Activated CD4-positive, alpha-beta memory T cell treated with anti-CD3 and anti-CD28 coated beads for 36 hours (primary cell): ENCODE results near the gene BCAP31. TPM values are rescaled to one million over a fixed set of nuclear protein-coding genes. Genes with fewer than 3 reads are reported as not detected.
"Not testable (repeated sequence)": the region's sequence is repeated elsewhere in the genome, so short reads cannot be mapped to it uniquely, and the experiment has no call there.

Source experiments
- CTCF ChIA-PET: fragments of 350-600 bp; sonication (Branson Sonifier 250); formaldehyde crosslinking; loops from one replicate; lab custom pipeline; 2021; ENCODE audit warnings: antibody characterized with exemption, inconsistent platforms; lab: Charles Lee
- POLR2A ChIA-PET: fragments of 350-600 bp; sonication (Branson Sonifier 250); formaldehyde crosslinking; loops from one replicate; lab custom pipeline; 2021; ENCODE audit warnings: antibody characterized with exemption; lab: Charles Lee
- DNase-seq: peaks from one replicate; pipeline ENCODE4 v3.0.0-alpha.2; 2020
- H3K27ac Mint-ChIP-seq: one replicate; pipeline ENCODE4 v1.8.0; 2021; ENCODE audit warnings: mixed read lengths
- H3K27me3 Mint-ChIP-seq: one replicate; pipeline ENCODE4 v1.8.0; 2021; ENCODE audit warnings: mixed read lengths
- H3K36me3 Mint-ChIP-seq: one replicate; pipeline ENCODE4 v1.8.0; 2021; ENCODE audit warnings: mixed read lengths
- H3K4me1 Mint-ChIP-seq: one replicate; pipeline ENCODE4 v1.8.0; 2021; ENCODE audit warnings: low read depth, mixed read lengths
- H3K4me3 Mint-ChIP-seq: one replicate; pipeline ENCODE4 v1.8.0; 2021; ENCODE audit warnings: mild to moderate bottlenecking, mixed read lengths
- H3K9me3 Mint-ChIP-seq: one replicate; pipeline ENCODE4 v1.8.0; 2021; ENCODE audit warnings: mixed read lengths
- intact Hi-C: fragments of 100-400 bp; cut with micrococcal nuclease; formaldehyde crosslinking; loops from one replicate; pipeline ENCODE4 v1.15.1; 2023
- total RNA-seq, 2 experiments: library from RNA; stranded (reverse); gene quantifications; one replicate each; pipeline ENCODE4 v1.2.3, GENCODE V29; 2021

Gene BCAP31
- total RNA-seq, 2 experiments from 2014 or later = 119 to 121 TPM

DNA sequence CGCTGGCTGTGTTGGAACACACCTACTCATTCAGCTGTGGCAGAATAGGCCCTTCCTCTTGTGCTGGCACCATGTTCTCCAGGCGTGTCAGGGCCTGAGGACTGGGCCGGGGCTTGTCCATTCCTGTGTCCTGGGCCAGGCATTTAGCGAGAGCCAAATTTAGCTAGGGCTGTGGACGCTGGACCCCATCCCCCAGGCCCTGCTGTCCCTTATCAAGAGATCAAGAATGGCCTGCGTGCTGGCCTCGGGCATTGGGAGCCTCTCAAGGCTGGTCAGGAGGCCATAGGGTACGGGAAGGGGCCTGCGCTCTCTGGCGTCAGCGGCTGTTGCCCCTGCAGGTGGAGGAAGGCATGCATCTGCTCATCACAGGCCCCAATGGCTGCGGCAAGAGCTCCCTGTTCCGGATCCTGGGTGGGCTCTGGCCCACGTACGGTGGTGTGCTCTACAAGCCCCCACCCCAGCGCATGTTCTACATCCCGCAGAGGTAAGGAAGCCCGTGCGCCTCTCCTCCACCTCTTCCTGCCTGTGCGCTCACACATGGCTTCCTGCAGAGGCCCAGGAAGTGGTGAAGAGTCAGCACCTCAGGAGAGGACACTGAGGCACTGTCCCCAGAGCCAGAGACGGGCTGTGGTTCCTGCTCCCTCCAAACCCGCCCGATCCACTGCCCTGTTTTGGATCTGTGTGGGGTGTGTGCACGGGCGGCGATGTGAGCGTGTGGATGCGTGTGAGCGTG is 15.7 kb upstream of the BCAP31 start:
- H3K4me1 Mint-ChIP-seq = peaks cover 25% of the 10 kb centered on the region
- DNase-seq = peak; percentile 50
- no peaks in the 10 kb centered on the region for H3K9me3 Mint-ChIP-seq
- peak overlapping the region; percentile 37 for H3K4me3 Mint-ChIP-seq
- peaks cover under 1% of the 10 kb centered on the region for H3K36me3 Mint-ChIP-seq
- CTCF ChIA-PET = interaction anchor here (0.5 kb wide), 1 partner anchor 397 kb away, joined by 3 read pairs; no protein-coding TSS in a partner anchor
- POLR2A ChIA-PET = no interaction called here
- no peaks in the 10 kb centered on the region for H3K27me3 Mint-ChIP-seq
- intact Hi-C loops = no loop called here
- H3K27ac Mint-ChIP-seq = peak overlapping the region; percentile 56

- DNase-seq = no peak
- CTCF ChIA-PET = no interaction called here
- Mint-ChIP-seq H3K27me3 (no peaks in the 10 kb centered on the region), H3K4me3 (no peak overlapping the region), H3K4me1 (peaks cover 28% of the 10 kb centered on the region), H3K36me3 (peaks cover 3% of the 10 kb centered on the region), H3K9me3 (no peaks in the 10 kb centered on the region), H3K27ac (no peak overlapping the region)
- POLR2A ChIA-PET = no interaction called here
- intact Hi-C loops = no loop called here
These were observed 13.9 kb upstream of the BCAP31 start for GRCh38 chrX:153738056-153738605.

GRCh38 chrX:153736871-153737441 is 12.8 kb upstream of the BCAP31 start:
- Mint-ChIP-seq H3K27me3 (no peaks in the 10 kb centered on the region), H3K4me1 (peaks cover 29% of the 10 kb centered on the region), H3K4me3 (no peak overlapping the region), H3K27ac (no peak overlapping the region), H3K36me3 (peaks cover 3% of the 10 kb centered on the region), H3K9me3 (peaks cover under 1% of the 10 kb centered on the region)
- POLR2A ChIA-PET = interaction anchor here (0.9 kb wide), 1 partner anchor 50 kb away, joined by 3 read pairs; the partner anchor contains the start of gene SLC6A8
- CTCF ChIA-PET = no interaction called here
- intact Hi-C loops = no loop called here
- no peak for DNase-seq

- Mint-ChIP-seq H3K27ac (no peak overlapping the region), H3K36me3 (peaks cover 5% of the 10 kb centered on the region), H3K27me3 (no peaks in the 10 kb centered on the region), H3K4me3 (no peak overlapping the region), H3K9me3 (peaks cover 6% of the 10 kb centered on the region), H3K4me1 (peaks cover 35% of the 10 kb centered on the region)
- ChIA-PET CTCF (interaction anchor here (1.1 kb wide), 1 partner anchor 27 kb away, joined by 3 read pairs; no protein-coding TSS in a partner anchor), POLR2A (interaction anchor here (0.9 kb wide), 1 partner anchor 49 kb away, joined by 3 read pairs; the partner anchor contains the start of gene SLC6A8)
- no peak for DNase-seq
- intact Hi-C loops = no loop called here
These were observed 12.1 kb upstream of the BCAP31 start for GRCh38 chrX:153736071-153736820.

DNA sequence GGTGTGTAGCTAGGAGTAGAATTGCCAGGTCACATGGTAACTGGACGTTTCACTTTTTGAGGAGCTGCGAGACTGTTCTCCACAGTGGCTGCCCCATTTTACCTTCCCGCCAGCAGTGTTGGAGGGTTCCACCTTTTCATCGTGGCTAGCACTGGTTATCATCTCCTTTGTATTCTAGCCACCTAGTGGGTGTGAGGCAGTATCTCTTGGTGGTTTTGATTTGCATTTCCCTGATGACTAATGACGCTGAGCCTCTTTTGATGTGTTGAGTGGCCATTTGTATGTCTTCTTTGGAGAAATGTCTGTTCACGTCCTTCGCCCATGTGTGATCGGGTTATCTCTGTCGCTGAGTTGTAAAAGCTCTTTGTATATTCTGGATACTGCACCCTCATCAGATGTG is 11.1 kb upstream of the BCAP31 start:
- no peak for DNase-seq
- peaks cover 8% of the 10 kb centered on the region for H3K36me3 Mint-ChIP-seq
- no peaks in the 10 kb centered on the region for H3K27me3 Mint-ChIP-seq
- H3K4me3 Mint-ChIP-seq = no peak overlapping the region
- intact Hi-C loops = no loop called here
- peaks cover 35% of the 10 kb centered on the region for H3K4me1 Mint-ChIP-seq
- CTCF ChIA-PET = interaction anchor here (1.1 kb wide), 1 partner anchor 28 kb away, joined by 3 read pairs; no protein-coding TSS in a partner anchor
- POLR2A ChIA-PET = no interaction called here
- H3K27ac Mint-ChIP-seq = peak overlapping the region; percentile 45
- H3K9me3 Mint-ChIP-seq = peaks cover 6% of the 10 kb centered on the region

GRCh38 chrX:153734871-153735270 is 10.7 kb upstream of the BCAP31 start:
- CTCF ChIA-PET = interaction anchor here (1.1 kb wide), 1 partner anchor 28 kb away, joined by 3 read pairs; no protein-coding TSS in a partner anchor

GRCh38 chrX:153733651-153734240 is 9.6 kb upstream of the BCAP31 start:
- ChIA-PET POLR2A (no interaction called here), CTCF (no interaction called here)
- H3K36me3 Mint-ChIP-seq = peaks cover 8% of the 10 kb centered on the region
- peaks cover 27% of the 10 kb centered on the region for H3K4me1 Mint-ChIP-seq
- H3K27ac Mint-ChIP-seq = no peak overlapping the region
- intact Hi-C loops = no loop called here
- H3K9me3 Mint-ChIP-seq = peaks cover 6% of the 10 kb centered on the region
- H3K27me3 Mint-ChIP-seq = no peaks in the 10 kb centered on the region
- H3K4me3 Mint-ChIP-seq = no peak overlapping the region
- DNase-seq = no peak

More at GRCh38 chrX:153734871-153735270, 10.7 kb upstream of the BCAP31 start:
- Mint-ChIP-seq H3K27me3 (no peaks in the 10 kb centered on the region), H3K27ac (no peak overlapping the region), H3K9me3 (peaks cover 6% of the 10 kb centered on the region), H3K36me3 (peaks cover 8% of the 10 kb centered on the region), H3K4me3 (no peak overlapping the region), H3K4me1 (peaks cover 31% of the 10 kb centered on the region)
- POLR2A ChIA-PET = no interaction called here
- intact Hi-C loops = no loop called here
- no peak for DNase-seq

GRCh38 chrX:153732401-153732800 is 8.2 kb upstream of the BCAP31 start:
- H3K27me3 Mint-ChIP-seq = no peaks in the 10 kb centered on the region
- no peak overlapping the region for H3K27ac Mint-ChIP-seq

GRCh38 chrX:153731845-153732215 is 7.6 kb upstream of the BCAP31 start:
- intact Hi-C loops = no loop called here
- ChIA-PET CTCF (no interaction called here), POLR2A (no interaction called here)
- H3K27ac Mint-ChIP-seq = peak overlapping the region; percentile 70
- peaks cover 31% of the 10 kb centered on the region for H3K4me1 Mint-ChIP-seq
- H3K27me3 Mint-ChIP-seq = no peaks in the 10 kb centered on the region
- DNase-seq = no peak
- peaks cover 8% of the 10 kb centered on the region for H3K36me3 Mint-ChIP-seq
- peaks cover 6% of the 10 kb centered on the region for H3K9me3 Mint-ChIP-seq
- H3K4me3 Mint-ChIP-seq = no peak overlapping the region

More at GRCh38 chrX:153732401-153732800, 8.2 kb upstream of the BCAP31 start:
- H3K4me1 Mint-ChIP-seq = peaks cover 27% of the 10 kb centered on the region
- no peak overlapping the region for H3K4me3 Mint-ChIP-seq
- peaks cover 8% of the 10 kb centered on the region for H3K36me3 Mint-ChIP-seq
- ChIA-PET POLR2A (no interaction called here), CTCF (no interaction called here)
- DNase-seq = no peak
- H3K9me3 Mint-ChIP-seq = peaks cover 6% of the 10 kb centered on the region
- intact Hi-C loops = no loop called here

GRCh38 chrX:153731117-153731844 is 7.1 kb upstream of the BCAP31 start:
- DNase-seq = no peak
- Mint-ChIP-seq H3K36me3 (peaks cover 8% of the 10 kb centered on the region), H3K4me3 (no peak overlapping the region), H3K9me3 (peaks cover 6% of the 10 kb centered on the region), H3K4me1 (peaks cover 33% of the 10 kb centered on the region), H3K27ac (peak overlapping the region; percentile 70), H3K27me3 (no peaks in the 10 kb centered on the region)
- ChIA-PET CTCF (no interaction called here), POLR2A (no interaction called here)
- intact Hi-C loops = no loop called here

- POLR2A ChIA-PET, intact Hi-C loops, CTCF ChIA-PET, H3K36me3 Mint-ChIP-seq, H3K4me3 Mint-ChIP-seq, H3K9me3 Mint-ChIP-seq, DNase-seq, H3K27ac Mint-ChIP-seq, H3K27me3 Mint-ChIP-seq: not testable (repeated sequence)
- peaks cover 31% of the 10 kb centered on the region for H3K4me1 Mint-ChIP-seq
These were observed 5.9 kb upstream of the BCAP31 start for GRCh38 chrX:153730115-153730514.
